Neural cell (in vitro differentiated cells): ENCODE measurements around the gene SLC22A3. TPM values are rescaled to one million over a fixed set of nuclear protein-coding genes. Genes with fewer than 3 reads are reported as not detected.

Experiments used
- H2AFZ ChIP-seq: fragments of 200-600, 300-800 bp; sonication (generic), shearing (Covaris generic); 2 replicates; pipeline ENCODE4 v1.6.0; 2014; ENCODE audit warnings: low read depth, mild to moderate bottlenecking, antibody characterized with exemption, low read length, moderate library complexity
- H3F3A ChIP-seq: fragments of 200-600 bp; shearing (Covaris generic); 2 replicates; pipeline ENCODE4 v1.6.1; 2016; ENCODE audit warnings: mild to moderate bottlenecking, moderate library complexity, mixed read lengths, antibody characterized with exemption, low read length; ENCODE audit not compliant: insufficient read depth, poor library complexity, severe bottlenecking
- H3K27ac ChIP-seq: fragments of 200-600, 300-800 bp; sonication (generic), shearing (Covaris generic); 2 replicates; pipeline ENCODE4 v1.5.1; 2014; ENCODE audit warnings: mild to moderate bottlenecking, low read length, moderate library complexity
- H3K27me3 ChIP-seq: fragments of 300-800, 200-600 bp; sonication (generic), shearing (Covaris generic); 2 replicates; pipeline ENCODE4 v1.6.0; 2014; ENCODE audit warnings: mild to moderate bottlenecking, low read depth, low read length, moderate library complexity; ENCODE audit not compliant: insufficient read depth
- H3K36me3 ChIP-seq: fragments of 300-800, 200-600 bp; sonication (generic), shearing (Covaris generic); 2 replicates; pipeline ENCODE4 v1.5.1; 2014; ENCODE audit warnings: mild to moderate bottlenecking, antibody characterized with exemption, low read length, moderate library complexity; ENCODE audit not compliant: insufficient read depth
- H3K4me2 ChIP-seq: fragments of 300-800, 200-600 bp; sonication (generic), shearing (Covaris generic); 2 replicates; pipeline ENCODE4 v1.6.0; 2014; ENCODE audit warnings: mild to moderate bottlenecking, low read length
- H3K4me3 ChIP-seq: fragments of 300-800, 200-600 bp; sonication (generic), shearing (Covaris generic); 2 replicates; pipeline ENCODE4 v1.5.1; 2014; ENCODE audit warnings: mild to moderate bottlenecking, low read length, moderate library complexity
- H3K79me2 ChIP-seq: fragments of 200-600 bp; shearing (Covaris generic); replicated peaks from 2 replicates; pipeline ENCODE4 v1.6.0; 2014; ENCODE audit warnings: mild to moderate bottlenecking, low read length, moderate library complexity; ENCODE audit not compliant: insufficient read depth
- H3K9ac ChIP-seq: fragments of 300-800, 200-600 bp; sonication (generic), shearing (Covaris generic); 2 replicates; pipeline ENCODE4 v1.6.1; 2016; ENCODE audit warnings: mild to moderate bottlenecking, low read length, mixed read lengths
- H3K9me2 ChIP-seq: fragments of 200-600 bp; shearing (Covaris generic); 2 replicates; pipeline ENCODE4 v1.6.1; 2016; ENCODE audit warnings: mild to moderate bottlenecking, low read length, mixed read lengths; ENCODE audit not compliant: insufficient read depth
- H3K9me3 ChIP-seq: fragments of 200-600, 300-800 bp; sonication (generic), shearing (Covaris generic); 2 replicates; pipeline ENCODE4 v1.6.1; 2016; ENCODE audit warnings: mild to moderate bottlenecking, mixed run types, low read length, moderate library complexity, mixed read lengths
- H4K20me1 ChIP-seq: fragments of 200-600 bp; shearing (Covaris generic); 2 replicates; pipeline ENCODE4 v1.6.1; 2016; ENCODE audit warnings: mild to moderate bottlenecking, mixed run types; ENCODE audit not compliant: insufficient read depth
- EP300 ChIP-seq: fragments of 450-650 bp; conservative IDR thresholded peaks from 2 replicates; pipeline ENCODE4 v1.6.1; 2014; ENCODE audit warnings: antibody characterized with exemption, mild to moderate bottlenecking, moderate library complexity; ENCODE audit not compliant: poor library complexity, severe bottlenecking
- EZH2 ChIP-seq: fragments of 200-600, 300-800 bp; shearing (Covaris generic), sonication (generic); IDR thresholded peaks from 2 replicates; pipeline ENCODE4 v1.6.1; 2014; ENCODE audit warnings: antibody characterized with exemption, low read length, borderline replicate concordance, mild to moderate bottlenecking; ENCODE audit not compliant: insufficient read depth, poor library complexity, severe bottlenecking
- MXI1 ChIP-seq: fragments of 450-650 bp; conservative IDR thresholded peaks from 2 replicates; pipeline ENCODE4 v1.6.1; 2014; ENCODE audit warnings: antibody characterized with exemption, mild to moderate bottlenecking; ENCODE audit not compliant: poor library complexity, severe bottlenecking
- POLR2AphosphoS5 ChIP-seq: IDR thresholded peaks from 2 replicates; pipeline ENCODE4 v1.6.1; 2012
- RAD21 ChIP-seq: fragments of 450-650 bp; conservative IDR thresholded peaks from 2 replicates; pipeline ENCODE4 v1.6.1; 2014; ENCODE audit warnings: antibody characterized with exemption, mild to moderate bottlenecking, moderate library complexity
- REST ChIP-seq: IDR thresholded peaks from 2 replicates; pipeline ENCODE4 v1.6.1; 2012; ENCODE audit warnings: borderline replicate concordance
- SMC3 ChIP-seq: fragments of 450-650 bp; conservative IDR thresholded peaks from 2 replicates; pipeline ENCODE4 v1.6.1; 2014; ENCODE audit warnings: antibody characterized with exemption, mild to moderate bottlenecking, moderate library complexity; ENCODE audit not compliant: poor library complexity
- TAF1 ChIP-seq: IDR thresholded peaks from 2 replicates; pipeline ENCODE4 v1.6.1; 2012; ENCODE audit warnings: low read depth
- polyA plus RNA-seq: library from polyadenylated mRNA; depleted of rRNA; stranded (reverse); fragments of >200 nt; gene quantifications from 2 replicates; pipeline ENCODE4 v1.2.3, GENCODE V29; 2014
- TF ChIP-seq, protein P1 (sequence below): fragments of 450-650 bp; IDR thresholded peaks from 2 replicates; pipeline ENCODE4 v1.5.1; 2014; ENCODE audit warnings: antibody characterized with exemption, mild to moderate bottlenecking, moderate library complexity; ENCODE audit not compliant: poor library complexity, severe bottlenecking

Gene SLC22A3
- polyA plus RNA-seq, 1 donor from 2014 or later: not detected

DNA sequence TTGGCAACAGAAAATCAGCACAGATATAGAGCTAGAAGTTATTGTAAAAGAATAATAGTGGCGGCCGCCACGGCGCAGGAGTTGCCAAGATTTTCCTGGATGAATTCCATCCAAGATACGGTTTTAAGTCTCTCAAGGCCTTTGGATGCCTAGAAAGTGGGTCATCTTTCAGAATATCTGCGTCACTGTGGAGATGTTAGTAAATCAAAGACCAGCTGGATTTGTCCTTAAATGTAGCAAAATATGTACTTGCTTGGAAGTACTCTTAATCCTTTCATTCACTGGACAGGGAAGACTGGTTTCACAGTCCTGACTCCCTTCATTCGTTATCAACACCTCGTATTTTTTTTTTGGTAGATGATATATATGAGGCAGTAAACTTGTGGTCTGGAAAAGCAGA, 83.0 kb downstream of the SLC22A3 start:
- no peaks in the 10 kb centered on the region for H4K20me1 ChIP-seq
- TF ChIP-seq EP300 (no peak), POLR2AphosphoS5 (no peak), MXI1 (no peak), RAD21 (no peak)
- no peaks in the 10 kb centered on the region for H3F3A ChIP-seq
- no peaks in the 10 kb centered on the region for H3K9me2 ChIP-seq
- H3K9ac ChIP-seq: no peak overlapping the region
- H3K27me3 ChIP-seq: no peaks in the 10 kb centered on the region
- H3K4me2 ChIP-seq: no peak overlapping the region
- H3K79me2 ChIP-seq: no peaks in the 10 kb centered on the region
- H3K4me3 ChIP-seq: no peak overlapping the region
- no peaks in the 10 kb centered on the region for H3K36me3 ChIP-seq
- H2AFZ ChIP-seq: no peak overlapping the region
- H3K9me3 ChIP-seq: no peaks in the 10 kb centered on the region
- no peak overlapping the region for H3K27ac ChIP-seq

- Histone ChIP-seq H3K4me2 (no peak overlapping the region), H3K9ac (no peak overlapping the region), H3K36me3 (no peaks in the 10 kb centered on the region), H3K4me3 (no peak overlapping the region), H3K27ac (no peak overlapping the region), H2AFZ (no peak overlapping the region), H3K79me2 (no peaks in the 10 kb centered on the region), H3K27me3 (no peaks in the 10 kb centered on the region), H3K9me2 (no peaks in the 10 kb centered on the region), H4K20me1 (no peaks in the 10 kb centered on the region), H3K9me3 (no peaks in the 10 kb centered on the region), H3F3A (no peaks in the 10 kb centered on the region)
- TF ChIP-seq REST (no peak), RAD21 (no peak), EP300 (no peak), SMC3 (no peak), MXI1 (no peak)
- TF ChIP-seq, protein P1, sequence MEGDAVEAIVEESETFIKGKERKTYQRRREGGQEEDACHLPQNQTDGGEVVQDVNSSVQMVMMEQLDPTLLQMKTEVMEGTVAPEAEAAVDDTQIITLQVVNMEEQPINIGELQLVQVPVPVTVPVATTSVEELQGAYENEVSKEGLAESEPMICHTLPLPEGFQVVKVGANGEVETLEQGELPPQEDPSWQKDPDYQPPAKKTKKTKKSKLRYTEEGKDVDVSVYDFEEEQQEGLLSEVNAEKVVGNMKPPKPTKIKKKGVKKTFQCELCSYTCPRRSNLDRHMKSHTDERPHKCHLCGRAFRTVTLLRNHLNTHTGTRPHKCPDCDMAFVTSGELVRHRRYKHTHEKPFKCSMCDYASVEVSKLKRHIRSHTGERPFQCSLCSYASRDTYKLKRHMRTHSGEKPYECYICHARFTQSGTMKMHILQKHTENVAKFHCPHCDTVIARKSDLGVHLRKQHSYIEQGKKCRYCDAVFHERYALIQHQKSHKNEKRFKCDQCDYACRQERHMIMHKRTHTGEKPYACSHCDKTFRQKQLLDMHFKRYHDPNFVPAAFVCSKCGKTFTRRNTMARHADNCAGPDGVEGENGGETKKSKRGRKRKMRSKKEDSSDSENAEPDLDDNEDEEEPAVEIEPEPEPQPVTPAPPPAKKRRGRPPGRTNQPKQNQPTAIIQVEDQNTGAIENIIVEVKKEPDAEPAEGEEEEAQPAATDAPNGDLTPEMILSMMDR: no peak
These were observed 83.7 kb downstream of the SLC22A3 start for GRCh38 chr6:160431791-160432404.

- H3K27me3 ChIP-seq: no peaks in the 10 kb centered on the region
- H3K36me3 ChIP-seq: no peaks in the 10 kb centered on the region
- H4K20me1 ChIP-seq: no peaks in the 10 kb centered on the region
- H3K27ac ChIP-seq: no peak overlapping the region
- H3K79me2 ChIP-seq: no peaks in the 10 kb centered on the region
- H3K9ac ChIP-seq: no peak overlapping the region
- no peak overlapping the region for H2AFZ ChIP-seq
- H3K4me2 ChIP-seq: no peak overlapping the region
- no peaks in the 10 kb centered on the region for H3F3A ChIP-seq
- H3K9me3 ChIP-seq: no peaks in the 10 kb centered on the region
- no peak overlapping the region for H3K4me3 ChIP-seq
- no peaks in the 10 kb centered on the region for H3K9me2 ChIP-seq
- TF ChIP-seq MXI1 (no peak), EP300 (no peak), SMC3 (no peak), REST (no peak), RAD21 (no peak), EZH2 (no peak), TAF1 (no peak), POLR2AphosphoS5 (no peak)
- TF ChIP-seq, protein P1: no peak
These were observed 87.8 kb downstream of the SLC22A3 start for GRCh38 chr6:160435935-160436334.
